SK-N-SH (cell line): ENCODE data around the gene UQCR11. TPM values are rescaled to one million over a fixed set of nuclear protein-coding genes. Genes with fewer than 3 reads are reported as not detected.

Source experiments
- CTCF ChIA-PET: fragments of 300-600, 350-600 bp; formaldehyde crosslinking; extraction: SDS; loops from one replicate; lab custom pipeline; 2021; lab: Yijun Ruan, JAX
- POLR2A ChIA-PET: fragments of 350-600 bp; sonication (Branson Sonifier 250); formaldehyde crosslinking; extraction: SDS; loops from one replicate; lab custom pipeline; 2020; ENCODE audit warnings: antibody characterized with exemption, inconsistent platforms; lab: Yijun Ruan, JAX
- DNase-seq: peaks from one replicate; pipeline ENCODE4 v3.0.0; 2012
- H2AFZ ChIP-seq: fragments of 200-600 bp; sonication (generic); 2 replicates; pipeline ENCODE4 v1.8.1; 2016; ENCODE audit warnings: antibody characterized with exemption, mild to moderate bottlenecking, low read depth
- H3F3A ChIP-seq: fragments of 200-600 bp; sonication (generic); replicated peaks from 2 replicates; pipeline ENCODE3; 2016; ENCODE audit warnings: antibody characterized with exemption, mild to moderate bottlenecking; ENCODE audit not compliant: insufficient read depth
- H3K27ac ChIP-seq, 2 experiments: fragments of 200-500 bp in 1 of 2; fragments of 200-600 bp in 1 of 2; sonication (Bioruptor generic) in 1 of 2; sonication (generic), shearing (Covaris generic) in 1 of 2; 2 replicates each; pipeline versions ENCODE4 v1.5.1 to v1.6.1; 2014 to 2016; ENCODE audit warnings: low read depth in 2 of 2, inconsistent platforms in 1 of 2, low read length in 1 of 2, mild to moderate bottlenecking in 1 of 2, mixed read lengths in 1 of 2
- H3K27me3 ChIP-seq: fragments of 200-600 bp; sonication (generic), shearing (Covaris generic); 2 replicates; pipeline ENCODE4 v1.6.1; 2016; ENCODE audit warnings: mixed run types; ENCODE audit not compliant: insufficient read depth
- H3K36me3 ChIP-seq, 2 experiments: fragments of 200-500 bp in 1 of 2; fragments of 200-600 bp in 1 of 2; sonication (Bioruptor generic) in 1 of 2; sonication (generic) in 1 of 2; replicated peaks in 1 of 2; 2 replicates each; pipeline versions ENCODE3 to v1.5.1; 2014 to 2016; ENCODE audit warnings: low read length in 1 of 2, mild to moderate bottlenecking in 1 of 2; ENCODE audit not compliant: insufficient read depth in 2 of 2, control insufficient read depth in 1 of 2
- H3K4me1 ChIP-seq, 2 experiments: fragments of 200-500 bp in 1 of 2; fragments of 200-600 bp in 1 of 2; sonication (Bioruptor generic) in 1 of 2; sonication (generic), shearing (Covaris generic) in 1 of 2; 2 replicates each; pipeline versions ENCODE4 v1.5.1 to v1.6.1; 2014 to 2016; ENCODE audit warnings: low read depth in 1 of 2, low read length in 1 of 2, mixed run types in 1 of 2; ENCODE audit not compliant: insufficient read depth in 2 of 2, control insufficient read depth in 1 of 2
- H3K4me2 ChIP-seq: fragments of 200-600 bp; sonication (generic), shearing (Covaris generic); 2 replicates; pipeline ENCODE4 v1.6.1; 2017; ENCODE audit warnings: mixed run types
- H3K4me3 ChIP-seq, 2 experiments: fragments of 200-500 bp in 1 of 2; fragments of 200-600 bp in 1 of 2; sonication (Bioruptor generic) in 1 of 2; sonication (generic), shearing (Covaris generic) in 1 of 2; 2 replicates each; pipeline versions ENCODE4 v1.5.1 to v1.8.1; 2014 to 2016; ENCODE audit warnings: low read depth in 2 of 2, inconsistent platforms in 1 of 2, low read length in 1 of 2, mild to moderate bottlenecking in 1 of 2, mixed read lengths in 1 of 2, moderate library complexity in 1 of 2
- H3K79me2 ChIP-seq: fragments of 200-600 bp; sonication (generic); 2 replicates; pipeline ENCODE4 v1.8.1; 2017; ENCODE audit warnings: mild to moderate bottlenecking; ENCODE audit not compliant: insufficient read depth
- H3K9ac ChIP-seq: fragments of 200-600 bp; sonication (generic); 2 replicates; pipeline ENCODE4 v1.6.1; 2017; ENCODE audit warnings: mixed run types
- H3K9me2 ChIP-seq: fragments of 200-600 bp; sonication (generic); 2 replicates; pipeline ENCODE4 v1.6.1; 2017; ENCODE audit warnings: mixed run types
- H3K9me3 ChIP-seq: fragments of 200-600 bp; sonication (generic); 2 replicates; pipeline ENCODE4 v1.6.1; 2017; ENCODE audit warnings: mixed run types, mild to moderate bottlenecking, moderate library complexity
- H4K20me1 ChIP-seq: fragments of 200-600 bp; sonication (generic); 2 replicates; pipeline ENCODE4 v1.6.1; 2017; ENCODE audit warnings: mild to moderate bottlenecking, mixed run types; ENCODE audit not compliant: insufficient read depth
- CHD2 ChIP-seq: fragments of 150-350 bp; IDR thresholded peaks from 2 replicates; pipeline ENCODE4 v1.6.1; 2018; ENCODE audit warnings: low read length; ENCODE audit not compliant: partially characterized antibody
- ELF1 ChIP-seq: IDR thresholded peaks from 2 replicates; pipeline ENCODE4 v1.4.0; 2012
- EZH2phosphoT487 ChIP-seq: fragments of 200-600 bp; sonication (generic); IDR thresholded peaks from 2 replicates; pipeline ENCODE4 v1.6.1; 2017; ENCODE audit warnings: low read depth, mixed run types, mild to moderate bottlenecking, antibody characterized with exemption, moderate library complexity, borderline replicate concordance
- FOXM1 ChIP-seq: IDR thresholded peaks from 2 replicates; pipeline ENCODE4 v1.4.0; 2012; ENCODE audit warnings: low read depth, mild to moderate bottlenecking
- GABPA ChIP-seq: IDR thresholded peaks from 2 replicates; pipeline ENCODE4 v1.4.0; 2012; ENCODE audit warnings: low read depth, mild to moderate bottlenecking
- GATA2 ChIP-seq: sonication (generic); formaldehyde crosslinking; IDR thresholded peaks from 2 replicates; pipeline ENCODE4 v1.5.0; 2020; ENCODE audit warnings: mild to moderate bottlenecking, missing genetic modification reagents
- MEF2A ChIP-seq: IDR thresholded peaks from 2 replicates; pipeline ENCODE4 v1.4.0; 2012; ENCODE audit warnings: low read depth, borderline replicate concordance
- MXI1 ChIP-seq: IDR thresholded peaks from 2 replicates; pipeline ENCODE4 v1.6.1; 2012; ENCODE audit warnings: mild to moderate bottlenecking, low read depth, low read length, improper control_type of control experiment
- NFIC ChIP-seq: IDR thresholded peaks from 2 replicates; pipeline ENCODE4 v1.4.0; 2012; ENCODE audit warnings: borderline replicate concordance
- NRF1 ChIP-seq: IDR thresholded peaks from 2 replicates; pipeline ENCODE4 v1.6.1; 2012; ENCODE audit warnings: low read depth, mild to moderate bottlenecking, low read length
- POLR2AphosphoS5 ChIP-seq: IDR thresholded peaks from 2 replicates; pipeline ENCODE4 v1.6.1; 2012; ENCODE audit warnings: low read depth, low read length
- RAD21 ChIP-seq: IDR thresholded peaks from 2 replicates; pipeline ENCODE4 v1.6.1; 2012; ENCODE audit warnings: mild to moderate bottlenecking, low read length
- RXRA ChIP-seq: IDR thresholded peaks from 2 replicates; pipeline ENCODE4 v1.4.0; 2012; ENCODE audit warnings: low read depth, mild to moderate bottlenecking, borderline replicate concordance
- SIN3A ChIP-seq: IDR thresholded peaks from 2 replicates; pipeline ENCODE4 v1.6.1; 2012; ENCODE audit warnings: low read depth, mild to moderate bottlenecking, low read length, moderate library complexity, borderline replicate concordance
- SMC3 ChIP-seq: IDR thresholded peaks from 2 replicates; pipeline ENCODE4 v1.6.1; 2012; ENCODE audit warnings: low read depth, low read length, improper control_type of control experiment
- TAF1 ChIP-seq: IDR thresholded peaks from 2 replicates; pipeline ENCODE4 v1.6.1; 2012; ENCODE audit warnings: low read depth, mild to moderate bottlenecking, low read length, moderate library complexity, borderline replicate concordance
- TEAD4 ChIP-seq: IDR thresholded peaks from 2 replicates; pipeline ENCODE4 v1.4.0; 2012; ENCODE audit warnings: mild to moderate bottlenecking, borderline replicate concordance; ENCODE audit not compliant: insufficient read depth
- USF2 ChIP-seq: fragments of 150-350 bp; IDR thresholded peaks from 2 replicates; pipeline ENCODE4 v1.6.1; 2017; ENCODE audit warnings: antibody characterized with exemption, low read length, low read depth, borderline replicate concordance
- WGBS: methylation state at CpG from one replicate; pipeline ENCODE4 v1.1.6; 2017; ENCODE audit warnings: low lambda C conversion rate; 5-methylcytosine and 5-hydroxymethylcytosine counted together
- polyA plus RNA-seq, 3 experiments: library from polyadenylated mRNA; depleted of rRNA; stranded (reverse); fragments of >200 nt; gene quantifications; 2 replicates each; pipeline ENCODE4 v1.2.3, GENCODE V29; 2012
- TF ChIP-seq, protein P1 (sequence below): IDR thresholded peaks from 2 replicates; pipeline ENCODE4 v1.6.1; 2012; ENCODE audit warnings: mild to moderate bottlenecking, low read depth, low read length, moderate library complexity
- TF ChIP-seq, protein P2 (sequence below): fragments of 200-600 bp; sonication (generic); IDR thresholded peaks from 2 replicates; pipeline ENCODE4 v1.6.1; 2017; ENCODE audit warnings: antibody characterized with exemption, mild to moderate bottlenecking, moderate library complexity
- TF ChIP-seq, protein P3 (sequence below): IDR thresholded peaks from 2 replicates; pipeline ENCODE4; 2012
- TF ChIP-seq, protein P4 (sequence below): IDR thresholded peaks from 2 replicates; pipeline ENCODE4 v1.4.0; 2012; ENCODE audit warnings: low read depth, borderline replicate concordance
- TF ChIP-seq, protein P5 (sequence below): IDR thresholded peaks from 2 replicates; pipeline ENCODE4 v1.4.0; 2012; ENCODE audit warnings: low read depth

Gene UQCR11
- 247 and 372 TPM in 2 replicates for polyA plus RNA-seq (2012; rRNA removed)
- polyA plus RNA-seq (2012; cell fraction: cytosol; rRNA removed), result 232 and 233 TPM in 2 replicates
- polyA plus RNA-seq (2012; cell fraction: nucleus; rRNA removed), result 81.2 and 187 TPM in 2 replicates

GRCh38 chr19:1605236-1606137 is at the start of gene UQCR11:
Gene UQCR11, minus strand, starts transcription at chr19:1605462. Its CDS starts 53 bp downstream, at chr19:1605409.
- CTCF ChIA-PET, result interaction anchor here (0.5 to 2.6 kb wide), 20 partner anchors 10 to 232 kb away, joined by 3 to 17 read pairs (median 3); no protein-coding TSS in a partner anchor
- Histone ChIP-seq H3K4me1 (peaks cover 5 to 9% of the 10 kb centered on the region in 2 experiments; a peak in 2 of 4 replicates), H3K9me3 (no peaks in the 10 kb centered on the region), H3K4me3 (peak within 1 kb of the TSS; percentile 73 to 99), H3K36me3 (peaks cover 0 to 8% of the 10 kb centered on the region in 2 experiments), H3F3A (peaks cover 18% of the 10 kb centered on the region), H2AFZ (peak within 1 kb of the TSS; percentile 97), H4K20me1 (peaks cover 19% of the 10 kb centered on the region; the same call in 1 of the 2 replicates), H3K9ac (peak within 1 kb of the TSS; percentile 88), H3K27ac (peak within 1 kb of the TSS; percentile 76 to 94), H3K9me2 (no peaks in the 10 kb centered on the region), H3K27me3 (no peaks in the 10 kb centered on the region), H3K4me2 (peak within 1 kb of the TSS; percentile 99), H3K79me2 (peaks cover 48% of the 10 kb centered on the region)
- TF ChIP-seq TEAD4 (no peak), GATA2 (CRISPR knock-in tag) (no peak), SMC3 (peak; percentile 39), MEF2A (no peak), POLR2AphosphoS5 (peak; percentile 85), GABPA (peak; percentile 80), TAF1 (peak; percentile 53; the same call in 1 of the 2 replicates), ELF1 (peak; percentile 89), USF2 (peak; percentile 57; the same call in 1 of the 2 replicates), RXRA (no peak), NRF1 (peak; percentile 84), NFIC (no peak), FOXM1 (no peak), SIN3A (peak; percentile 77; the same call in 1 of the 2 replicates), EZH2phosphoT487 (no peak), MXI1 (peak; percentile 93), CHD2 (peak; percentile 30), RAD21 (peak; percentile 73)
- TF ChIP-seq, protein P1, sequence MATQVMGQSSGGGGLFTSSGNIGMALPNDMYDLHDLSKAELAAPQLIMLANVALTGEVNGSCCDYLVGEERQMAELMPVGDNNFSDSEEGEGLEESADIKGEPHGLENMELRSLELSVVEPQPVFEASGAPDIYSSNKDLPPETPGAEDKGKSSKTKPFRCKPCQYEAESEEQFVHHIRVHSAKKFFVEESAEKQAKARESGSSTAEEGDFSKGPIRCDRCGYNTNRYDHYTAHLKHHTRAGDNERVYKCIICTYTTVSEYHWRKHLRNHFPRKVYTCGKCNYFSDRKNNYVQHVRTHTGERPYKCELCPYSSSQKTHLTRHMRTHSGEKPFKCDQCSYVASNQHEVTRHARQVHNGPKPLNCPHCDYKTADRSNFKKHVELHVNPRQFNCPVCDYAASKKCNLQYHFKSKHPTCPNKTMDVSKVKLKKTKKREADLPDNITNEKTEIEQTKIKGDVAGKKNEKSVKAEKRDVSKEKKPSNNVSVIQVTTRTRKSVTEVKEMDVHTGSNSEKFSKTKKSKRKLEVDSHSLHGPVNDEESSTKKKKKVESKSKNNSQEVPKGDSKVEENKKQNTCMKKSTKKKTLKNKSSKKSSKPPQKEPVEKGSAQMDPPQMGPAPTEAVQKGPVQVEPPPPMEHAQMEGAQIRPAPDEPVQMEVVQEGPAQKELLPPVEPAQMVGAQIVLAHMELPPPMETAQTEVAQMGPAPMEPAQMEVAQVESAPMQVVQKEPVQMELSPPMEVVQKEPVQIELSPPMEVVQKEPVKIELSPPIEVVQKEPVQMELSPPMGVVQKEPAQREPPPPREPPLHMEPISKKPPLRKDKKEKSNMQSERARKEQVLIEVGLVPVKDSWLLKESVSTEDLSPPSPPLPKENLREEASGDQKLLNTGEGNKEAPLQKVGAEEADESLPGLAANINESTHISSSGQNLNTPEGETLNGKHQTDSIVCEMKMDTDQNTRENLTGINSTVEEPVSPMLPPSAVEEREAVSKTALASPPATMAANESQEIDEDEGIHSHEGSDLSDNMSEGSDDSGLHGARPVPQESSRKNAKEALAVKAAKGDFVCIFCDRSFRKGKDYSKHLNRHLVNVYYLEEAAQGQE, result no peak
- TF ChIP-seq, protein P2, sequence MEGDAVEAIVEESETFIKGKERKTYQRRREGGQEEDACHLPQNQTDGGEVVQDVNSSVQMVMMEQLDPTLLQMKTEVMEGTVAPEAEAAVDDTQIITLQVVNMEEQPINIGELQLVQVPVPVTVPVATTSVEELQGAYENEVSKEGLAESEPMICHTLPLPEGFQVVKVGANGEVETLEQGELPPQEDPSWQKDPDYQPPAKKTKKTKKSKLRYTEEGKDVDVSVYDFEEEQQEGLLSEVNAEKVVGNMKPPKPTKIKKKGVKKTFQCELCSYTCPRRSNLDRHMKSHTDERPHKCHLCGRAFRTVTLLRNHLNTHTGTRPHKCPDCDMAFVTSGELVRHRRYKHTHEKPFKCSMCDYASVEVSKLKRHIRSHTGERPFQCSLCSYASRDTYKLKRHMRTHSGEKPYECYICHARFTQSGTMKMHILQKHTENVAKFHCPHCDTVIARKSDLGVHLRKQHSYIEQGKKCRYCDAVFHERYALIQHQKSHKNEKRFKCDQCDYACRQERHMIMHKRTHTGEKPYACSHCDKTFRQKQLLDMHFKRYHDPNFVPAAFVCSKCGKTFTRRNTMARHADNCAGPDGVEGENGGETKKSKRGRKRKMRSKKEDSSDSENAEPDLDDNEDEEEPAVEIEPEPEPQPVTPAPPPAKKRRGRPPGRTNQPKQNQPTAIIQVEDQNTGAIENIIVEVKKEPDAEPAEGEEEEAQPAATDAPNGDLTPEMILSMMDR, result peak; percentile 63
- TF ChIP-seq, protein P3, sequence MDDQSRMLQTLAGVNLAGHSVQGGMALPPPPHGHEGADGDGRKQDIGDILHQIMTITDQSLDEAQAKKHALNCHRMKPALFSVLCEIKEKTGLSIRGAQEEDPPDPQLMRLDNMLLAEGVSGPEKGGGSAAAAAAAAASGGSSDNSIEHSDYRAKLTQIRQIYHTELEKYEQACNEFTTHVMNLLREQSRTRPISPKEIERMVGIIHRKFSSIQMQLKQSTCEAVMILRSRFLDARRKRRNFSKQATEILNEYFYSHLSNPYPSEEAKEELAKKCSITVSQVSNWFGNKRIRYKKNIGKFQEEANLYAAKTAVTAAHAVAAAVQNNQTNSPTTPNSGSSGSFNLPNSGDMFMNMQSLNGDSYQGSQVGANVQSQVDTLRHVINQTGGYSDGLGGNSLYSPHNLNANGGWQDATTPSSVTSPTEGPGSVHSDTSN, result peak; percentile 38; the same call in 1 of the 2 replicates
- TF ChIP-seq, protein P4, sequence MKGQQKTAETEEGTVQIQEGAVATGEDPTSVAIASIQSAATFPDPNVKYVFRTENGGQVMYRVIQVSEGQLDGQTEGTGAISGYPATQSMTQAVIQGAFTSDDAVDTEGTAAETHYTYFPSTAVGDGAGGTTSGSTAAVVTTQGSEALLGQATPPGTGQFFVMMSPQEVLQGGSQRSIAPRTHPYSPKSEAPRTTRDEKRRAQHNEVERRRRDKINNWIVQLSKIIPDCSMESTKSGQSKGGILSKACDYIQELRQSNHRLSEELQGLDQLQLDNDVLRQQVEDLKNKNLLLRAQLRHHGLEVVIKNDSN, result peak; percentile 91
- TF ChIP-seq, protein P5, sequence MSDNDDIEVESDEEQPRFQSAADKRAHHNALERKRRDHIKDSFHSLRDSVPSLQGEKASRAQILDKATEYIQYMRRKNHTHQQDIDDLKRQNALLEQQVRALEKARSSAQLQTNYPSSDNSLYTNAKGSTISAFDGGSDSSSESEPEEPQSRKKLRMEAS, result peak; percentile 93
- POLR2A ChIA-PET, result interaction anchor here (0.7 to 1.4 kb wide), 3 partner anchors 13 to 46 kb away, joined by 3 to 15 read pairs (median 3); partner anchors contain the start of gene MBD3
- peak; percentile 100 for DNase-seq
- 4% methylated on average over 14 of the region's 79 CpGs for WGBS
